HG03442 (cell line): ENCODE results near the gene CGNL1.

Experiments used
- ATAC-seq: cut with Tn5 transposase; IDR thresholded peaks from one replicate; pipeline ENCODE4 v1.9.1; 2021; ENCODE audit warnings: mild to moderate bottlenecking, moderate library complexity; ENCODE audit not compliant: unreplicated experiment

The CGNL1 gene

GRCh38 chr15:57544848-57545480, 168.7 kb downstream of the CGNL1 start:
- no peak for ATAC-seq

- ATAC-seq = no peak
These were observed 169.7 kb downstream of the CGNL1 start for GRCh38 chr15:57545995-57546394.

- ATAC-seq = no peak
These were observed 171.0 kb downstream of the CGNL1 start for GRCh38 chr15:57547243-57547755.

GRCh38 chr15:57548351-57548750, 172.0 kb downstream of the CGNL1 start:
- no peak for ATAC-seq

- ATAC-seq = no peak
These were observed 172.5 kb downstream of the CGNL1 start for GRCh38 chr15:57548835-57549234.

GRCh38 chr15:57549935-57550334, 173.6 kb downstream of the CGNL1 start:
- ATAC-seq = no peak

GRCh38 chr15:57550640-57551039, 174.3 kb downstream of the CGNL1 start:
- ATAC-seq = no peak

- ATAC-seq = no peak
These were observed 175.7 kb downstream of the CGNL1 start for GRCh38 chr15:57551715-57552677.

GRCh38 chr15:57552678-57553334, 176.5 kb downstream of the CGNL1 start:
- no peak for ATAC-seq

- no peak for ATAC-seq
These were observed 177.2 kb downstream of the CGNL1 start for GRCh38 chr15:57553526-57553925.

- no peak for ATAC-seq
These were observed 177.9 kb downstream of the CGNL1 start for GRCh38 chr15:57554063-57554811.

- no peak for ATAC-seq
These were observed 178.5 kb downstream of the CGNL1 start for GRCh38 chr15:57554812-57555179.

GRCh38 chr15:57555270-57555669, 179.0 kb downstream of the CGNL1 start:
- ATAC-seq = no peak

- no peak for ATAC-seq
These were observed 179.7 kb downstream of the CGNL1 start for GRCh38 chr15:57556040-57556439.

GRCh38 chr15:57557267-57557666, 181.0 kb downstream of the CGNL1 start:
- ATAC-seq = no peak

GRCh38 chr15:57557810-57558209, 181.5 kb downstream of the CGNL1 start:
- ATAC-seq = no peak

- ATAC-seq = no peak
These were observed 183.6 kb downstream of the CGNL1 start for GRCh38 chr15:57559875-57560274.

- ATAC-seq = peak; percentile 78
These were observed 184.9 kb downstream of the CGNL1 start for GRCh38 chr15:57561041-57561711.

- no peak for ATAC-seq
These were observed 186.0 kb downstream of the CGNL1 start for GRCh38 chr15:57562196-57562769.

GRCh38 chr15:57563416-57563815, 187.1 kb downstream of the CGNL1 start:
- no peak for ATAC-seq
